ENCODE results near the gene CACUL1.

DNA sequence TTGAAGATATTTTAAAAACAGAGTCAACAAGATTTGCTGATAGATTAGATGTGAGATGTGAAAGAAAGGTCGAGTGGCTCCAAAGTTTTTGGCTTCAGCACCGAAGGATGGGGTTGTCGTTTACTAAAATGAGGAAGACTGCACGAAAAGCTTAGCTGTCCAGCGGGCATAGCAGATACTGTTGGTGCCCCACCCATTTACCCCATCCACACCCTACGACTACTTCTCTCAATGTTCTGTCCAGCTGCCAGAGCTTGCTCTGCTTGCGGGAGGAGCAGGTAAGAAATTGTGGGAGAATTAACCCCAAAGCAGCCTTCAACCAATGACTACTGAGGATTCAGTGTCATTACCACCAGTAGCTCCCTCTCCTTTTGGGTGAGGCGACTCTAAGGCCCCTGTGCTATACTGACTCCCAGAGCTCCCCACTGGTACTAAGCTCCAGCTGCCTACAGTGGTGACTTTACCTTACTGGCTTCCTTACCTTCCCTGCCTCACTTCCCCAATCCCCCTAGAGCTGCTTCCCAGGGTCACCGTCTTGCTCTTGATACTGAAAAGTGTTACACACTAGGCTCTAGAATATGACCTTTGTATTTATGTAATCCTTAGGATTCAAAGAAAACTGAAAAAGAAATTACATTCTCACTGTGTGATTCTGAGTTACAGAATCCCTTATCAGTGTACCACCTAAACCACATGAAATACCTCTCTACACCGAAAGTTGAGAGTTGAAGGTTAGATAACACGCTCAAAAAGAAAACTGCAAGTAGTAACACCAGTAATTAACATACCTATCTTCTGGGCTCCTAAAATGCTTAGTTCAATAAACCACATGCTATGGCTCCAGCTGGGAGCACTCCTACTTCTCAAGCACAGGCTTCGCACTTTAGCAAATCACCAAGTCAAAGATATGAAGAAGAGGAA lies 22.3 kb downstream of the CACUL1 start:
- TF ChIP-seq, protein P1, sequence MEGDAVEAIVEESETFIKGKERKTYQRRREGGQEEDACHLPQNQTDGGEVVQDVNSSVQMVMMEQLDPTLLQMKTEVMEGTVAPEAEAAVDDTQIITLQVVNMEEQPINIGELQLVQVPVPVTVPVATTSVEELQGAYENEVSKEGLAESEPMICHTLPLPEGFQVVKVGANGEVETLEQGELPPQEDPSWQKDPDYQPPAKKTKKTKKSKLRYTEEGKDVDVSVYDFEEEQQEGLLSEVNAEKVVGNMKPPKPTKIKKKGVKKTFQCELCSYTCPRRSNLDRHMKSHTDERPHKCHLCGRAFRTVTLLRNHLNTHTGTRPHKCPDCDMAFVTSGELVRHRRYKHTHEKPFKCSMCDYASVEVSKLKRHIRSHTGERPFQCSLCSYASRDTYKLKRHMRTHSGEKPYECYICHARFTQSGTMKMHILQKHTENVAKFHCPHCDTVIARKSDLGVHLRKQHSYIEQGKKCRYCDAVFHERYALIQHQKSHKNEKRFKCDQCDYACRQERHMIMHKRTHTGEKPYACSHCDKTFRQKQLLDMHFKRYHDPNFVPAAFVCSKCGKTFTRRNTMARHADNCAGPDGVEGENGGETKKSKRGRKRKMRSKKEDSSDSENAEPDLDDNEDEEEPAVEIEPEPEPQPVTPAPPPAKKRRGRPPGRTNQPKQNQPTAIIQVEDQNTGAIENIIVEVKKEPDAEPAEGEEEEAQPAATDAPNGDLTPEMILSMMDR (conservative IDR thresholded peaks at IDR 0.05), result no peak
- no peak for TF ChIP-seq EZH2 (IDR thresholded peaks at IDR 0.05; ENCODE audit: low read depth)

Measured in PC-9 (cell line).